HCT116 (cell line): Measurements from ENCODE around the gene CNN3. TPM values are rescaled to one million over a fixed set of nuclear protein-coding genes. Genes with fewer than 3 reads are reported as not detected.
A peak's percentile ranks its signal among the peaks of the same experiment; 100 is the strongest.

Experiments used
- ATAC-seq: fragments of 200-7000 bp; cut with Tn5 transposase; 2 replicates; pipeline ENCODE4 v1.9.1; 2020; ENCODE audit warnings: mild to moderate bottlenecking, moderate library complexity
- BruUV-seq: library from RNA; stranded (reverse); fragments of 400-500 nt; replicated peaks from 2 replicates; lab custom pipeline; 2021; lab: Mats Ljungman, UMichigan
- CTCF ChIA-PET: fragments of 300-600 bp; sonication (Branson Sonifier 250); formaldehyde crosslinking; loops from one replicate; lab custom pipeline; 2021; ENCODE audit warnings: antibody characterized with exemption; lab: Charles Lee
- POLR2A ChIA-PET: fragments of 300-600, 350-600 bp; sonication (Branson Sonifier 250); formaldehyde crosslinking; loops from one replicate; lab custom pipeline; 2021; ENCODE audit warnings: antibody characterized with exemption; lab: Charles Lee
- RAD21 ChIA-PET, 2 experiments: fragments of 300-600 bp; sonication (Branson Sonifier 250); formaldehyde crosslinking; loops; one replicate each; lab custom pipeline; 2023; ENCODE audit warnings: low total read pairs in 2 of 2; ENCODE audit not compliant: uncharacterized antibody in 2 of 2, unreplicated experiment in 2 of 2, low non-redundant PET in 1 of 2; lab: Charles Lee
- DNase-seq: peaks from one replicate; pipeline ENCODE4 v3.0.0-alpha.2; 2010; ENCODE audit warnings: low read depth, low spot score
- H2AFZ ChIP-seq: fragments of 200-600 bp; shearing (Covaris generic), sonication (generic); 2 replicates; pipeline ENCODE4 v1.6.1; 2017; ENCODE audit warnings: low read depth, mixed run types, mixed read lengths, antibody characterized with exemption, low read length; ENCODE audit not compliant: poor library complexity, severe bottlenecking
- H3K27ac ChIP-seq: 2 replicates; pipeline ENCODE4 v1.5.1; 2012; ENCODE audit warnings: low read depth, low read length
- H3K27me3 ChIP-seq: fragments of 200-600 bp; sonication (generic); 2 replicates; pipeline ENCODE4 v1.6.1; 2016; ENCODE audit warnings: mixed run types, low read length, mixed read lengths; ENCODE audit not compliant: insufficient read depth
- H3K36me3 ChIP-seq, 2 experiments: fragments of 200-500 bp in 1 of 2; fragments of 200-600 bp in 1 of 2; sonication (Bioruptor generic) in 1 of 2; sonication (generic) in 1 of 2; 2 replicates each; pipeline versions ENCODE4 v1.5.1 to v1.6.1; 2014 to 2016; ENCODE audit warnings: low read length in 2 of 2, inconsistent platforms in 1 of 2, mixed read lengths in 1 of 2, mixed run types in 1 of 2; ENCODE audit not compliant: insufficient read depth in 2 of 2, control insufficient read depth in 1 of 2
- H3K4me1 ChIP-seq, 2 experiments: fragments of 200-600 bp in 1 of 2; sonication (generic) in 1 of 2; 2 replicates each; pipeline versions ENCODE4 v1.5.1 to v1.6.1; 2012 to 2017; ENCODE audit warnings: low read length in 2 of 2, inconsistent platforms in 1 of 2, mild to moderate bottlenecking in 1 of 2, mixed read lengths in 1 of 2, mixed run types in 1 of 2, moderate library complexity in 1 of 2; ENCODE audit not compliant: insufficient read depth in 2 of 2, control insufficient read depth in 1 of 2
- H3K4me2 ChIP-seq: fragments of 200-600 bp; sonication (generic); 2 replicates; pipeline ENCODE4 v1.6.1; 2017; ENCODE audit warnings: mixed run types, low read length, mixed read lengths
- H3K4me3 ChIP-seq, 2 experiments: fragments of 200-600 bp in 1 of 2; sonication (generic) in 1 of 2; replicated peaks in 1 of 2; 2 replicates each; pipeline ENCODE4 v1.5.1; 2011 to 2016; ENCODE audit warnings: low read length in 2 of 2, control low read depth in 1 of 2, low read depth in 1 of 2, mild to moderate bottlenecking in 1 of 2, mixed read lengths in 1 of 2, mixed run types in 1 of 2
- H3K79me2 ChIP-seq: fragments of 200-600 bp; sonication (generic); 2 replicates; pipeline ENCODE4 v1.6.1; 2017; ENCODE audit warnings: mild to moderate bottlenecking, mixed run types, low read length, moderate library complexity, mixed read lengths; ENCODE audit not compliant: insufficient read depth
- H3K9ac ChIP-seq: fragments of 200-600 bp; sonication (generic); 2 replicates; pipeline ENCODE4 v1.6.1; 2016; ENCODE audit warnings: low read length, mixed read lengths
- H3K9me2 ChIP-seq: fragments of 200-600 bp; sonication (generic), shearing (Covaris generic); 2 replicates; pipeline ENCODE4 v1.6.1; 2017; ENCODE audit warnings: mixed run types, mild to moderate bottlenecking, moderate library complexity; ENCODE audit not compliant: insufficient read depth
- H3K9me3 ChIP-seq, 2 experiments: fragments of 200-500 bp in 1 of 2; fragments of 200-600 bp in 1 of 2; sonication (Bioruptor generic) in 1 of 2; sonication (generic) in 1 of 2; 2 replicates each; pipeline ENCODE4 v1.6.1; 2014 to 2017; ENCODE audit warnings: low read length in 2 of 2, mixed read lengths in 2 of 2, inconsistent platforms in 1 of 2, low read depth in 1 of 2, mild to moderate bottlenecking in 1 of 2, mixed run types in 1 of 2, moderate library complexity in 1 of 2; ENCODE audit not compliant: control insufficient read depth in 1 of 2, insufficient read depth in 1 of 2
- H4K20me1 ChIP-seq: fragments of 200-600 bp; sonication (generic), shearing (Covaris generic); 2 replicates; pipeline ENCODE4 v1.6.1; 2017; ENCODE audit warnings: mixed run types, mild to moderate bottlenecking, moderate library complexity; ENCODE audit not compliant: insufficient read depth
- CBX3 ChIP-seq: IDR thresholded peaks from 2 replicates; pipeline ENCODE4 v1.6.1; 2012; ENCODE audit warnings: low read depth
- CEBPB ChIP-seq: IDR thresholded peaks from 2 replicates; pipeline ENCODE4 v1.6.1; 2012; ENCODE audit warnings: low read depth
- CTCF ChIP-seq, 3 experiments: fragments of 200-600 bp in 1 of 3; sonication (generic) in 1 of 3; IDR thresholded peaks in 2 of 3; conservative IDR thresholded peaks in 1 of 3; 2 replicates each; pipeline ENCODE4 v1.5.1; 2012 to 2017; ENCODE audit warnings: low read depth in 2 of 3, low read length in 2 of 3, antibody characterized with exemption in 1 of 3, borderline replicate concordance in 1 of 3, control low read depth in 1 of 3, mild to moderate bottlenecking in 1 of 3, mixed read lengths in 1 of 3, mixed run types in 1 of 3, moderate library complexity in 1 of 3; ENCODE audit not compliant: insufficient read depth in 1 of 3
- EGR1 ChIP-seq: IDR thresholded peaks from 2 replicates; pipeline ENCODE4 v1.6.1; 2012; ENCODE audit warnings: low read depth
- ELF1 ChIP-seq: IDR thresholded peaks from 2 replicates; pipeline ENCODE4 v1.6.1; 2012; ENCODE audit warnings: low read depth, borderline replicate concordance
- EZH2phosphoT487 ChIP-seq: fragments of 200-600 bp; IDR thresholded peaks from 2 replicates; pipeline ENCODE4 v1.6.1; 2018; ENCODE audit warnings: antibody characterized with exemption, borderline replicate concordance
- FOSL1 ChIP-seq: IDR thresholded peaks from 2 replicates; pipeline ENCODE4 v1.6.1; 2012; ENCODE audit warnings: low read depth
- JUND ChIP-seq: IDR thresholded peaks from 2 replicates; pipeline ENCODE4 v1.6.1; 2012
- MAX ChIP-seq: IDR thresholded peaks from 2 replicates; pipeline ENCODE4 v1.6.1; 2012
- POLR2A ChIP-seq: IDR thresholded peaks from 2 replicates; pipeline ENCODE4 v1.7.0; 2011; ENCODE audit warnings: borderline replicate concordance; ENCODE audit not compliant: insufficient read depth, insufficient read length; ENCODE audit errors: extremely low read depth
- RAD21 ChIP-seq: IDR thresholded peaks from 2 replicates; pipeline ENCODE4 v1.6.1; 2012; ENCODE audit warnings: low read depth, mild to moderate bottlenecking
- SIN3A ChIP-seq: IDR thresholded peaks from 2 replicates; pipeline ENCODE4 v1.6.1; 2012; ENCODE audit warnings: low read depth
- SP1 ChIP-seq: IDR thresholded peaks from 2 replicates; pipeline ENCODE4 v1.6.1; 2012; ENCODE audit warnings: low read depth
- SRF ChIP-seq: IDR thresholded peaks from 2 replicates; pipeline ENCODE4 v1.6.1; 2012; ENCODE audit warnings: low read depth
- ZBTB33 ChIP-seq: IDR thresholded peaks from 2 replicates; pipeline ENCODE4 v1.6.1; 2011; ENCODE audit warnings: mild to moderate bottlenecking, low read length, moderate library complexity; ENCODE audit not compliant: insufficient replicate concordance; ENCODE audit errors: extremely low read depth
- ZFX ChIP-seq: fragments of 450-650 bp; IDR thresholded peaks from 2 replicates; pipeline ENCODE4 v1.6.1; 2017
- intact Hi-C: fragments of 100-400 bp; cut with micrococcal nuclease; formaldehyde crosslinking; loops from 2 replicates; pipeline ENCODE4 v1.10.0; 2022
- total RNA-seq: library from RNA; stranded (reverse); gene quantifications from one replicate; pipeline ENCODE4 v1.2.1, GENCODE V29; 2021; ENCODE audit not compliant: unreplicated experiment
- TF ChIP-seq, protein P1 (sequence below): IDR thresholded peaks from 2 replicates; pipeline ENCODE4 v1.6.1; 2012

CNN3 gene
- total RNA-seq, 1 experiment from 2014 or later: 109 TPM

DNA sequence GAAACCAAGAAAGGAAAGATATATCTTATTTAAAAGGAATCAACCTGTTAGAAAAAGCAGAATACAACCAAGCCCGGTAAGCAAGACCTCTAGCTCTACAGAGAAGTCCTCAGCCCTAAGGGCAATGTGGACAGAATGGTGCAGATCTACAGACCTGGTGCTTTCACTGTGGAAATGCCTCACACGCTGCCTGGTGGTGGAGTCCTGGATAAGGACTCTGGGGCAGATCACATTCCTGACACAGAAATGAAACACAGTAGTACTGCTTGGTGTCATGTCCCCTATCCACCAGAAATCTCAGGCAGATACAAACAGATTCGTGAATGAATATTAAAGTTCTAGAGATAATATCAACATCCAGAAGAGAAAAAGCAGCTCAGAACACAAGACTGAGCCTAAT, 6.8 kb downstream of the CNN3 start:
- CTCF ChIA-PET: no interaction called here
- ATAC-seq: peak; percentile 49; the same call in 1 of the 2 replicates
- Histone ChIP-seq H3K36me3 (0 out of 4 replicates have a peak, but pooled peaks cover 0 to 6% of the 10 kb centered on the region in 2 experiments), H3K27me3 (no peaks in the 10 kb centered on the region), H3K9me2 (no peaks in the 10 kb centered on the region), H3K4me3 (no peak overlapping the region), H4K20me1 (peaks cover 27% of the 10 kb centered on the region; the same call in 1 of the 2 replicates), H3K4me2 (peak overlapping the region; percentile 6; the same call in 1 of the 2 replicates), H3K9ac (no peak overlapping the region), H3K4me1 (peaks cover 11 to 50% of the 10 kb centered on the region in 2 experiments), H3K79me2 (peaks cover 100% of the 10 kb centered on the region), H3K27ac (no peak overlapping the region), H3K9me3 (no peaks in the 10 kb centered on the region), H2AFZ (no peak overlapping the region)
- RAD21 ChIA-PET: no interaction called here
- POLR2A ChIA-PET: no interaction called here
- DNase-seq: no peak
- intact Hi-C loops: no loop called here
- TF ChIP-seq ELF1 (no peak), RAD21 (no peak), EGR1 (no peak), CTCF (IDR thresholded peaks at IDR 0.05 in 2 of 3, conservative IDR thresholded peaks at IDR 0.05 in 1 of 3; ENCODE audit: borderline replicate concordance in 1 of 3, insufficient read depth in 1 of 3, low read depth in 2 of 3, low read length in 2 of 3) (no peak), MAX (no peak), JUND (no peak), SIN3A (no peak), SRF (no peak), ZFX (no peak), SP1 (no peak), CEBPB (no peak), POLR2A (no peak), ZBTB33 (no peak), EZH2phosphoT487 (no peak), CBX3 (no peak), FOSL1 (no peak)
- TF ChIP-seq, protein P1, sequence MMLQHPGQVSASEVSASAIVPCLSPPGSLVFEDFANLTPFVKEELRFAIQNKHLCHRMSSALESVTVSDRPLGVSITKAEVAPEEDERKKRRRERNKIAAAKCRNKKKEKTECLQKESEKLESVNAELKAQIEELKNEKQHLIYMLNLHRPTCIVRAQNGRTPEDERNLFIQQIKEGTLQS: no peak
- BruUV-seq: no TSS peak
